Activated naive CD8-positive, alpha-beta T cell treated with anti-CD3 and anti-CD28 coated beads for 36 hours (primary cell): ENCODE measurements around the gene ALKBH3. TPM values are rescaled to one million over a fixed set of nuclear protein-coding genes. Genes with fewer than 3 reads are reported as not detected.

Experiments used
- DNase-seq: peaks from one replicate; pipeline ENCODE4 v3.0.0; 2021
- H3K27ac Mint-ChIP-seq: one replicate; pipeline ENCODE4 v1.8.0; 2022; ENCODE audit warnings: mild to moderate bottlenecking, moderate library complexity, mixed read lengths
- H3K27me3 Mint-ChIP-seq: one replicate; pipeline ENCODE4 v1.8.0; 2022; ENCODE audit warnings: mild to moderate bottlenecking, mixed read lengths
- H3K36me3 Mint-ChIP-seq: one replicate; pipeline ENCODE4 v1.8.0; 2021; ENCODE audit warnings: mild to moderate bottlenecking, mixed read lengths
- H3K4me1 Mint-ChIP-seq: one replicate; pipeline ENCODE4 v1.8.0; 2021; ENCODE audit warnings: mixed read lengths
- H3K4me3 Mint-ChIP-seq: one replicate; pipeline ENCODE4 v1.8.0; 2022; ENCODE audit warnings: mild to moderate bottlenecking, moderate library complexity, mixed read lengths
- H3K9me3 Mint-ChIP-seq: one replicate; pipeline ENCODE4 v1.8.0; 2022; ENCODE audit warnings: mixed read lengths
- total RNA-seq, 2 experiments: library from RNA; stranded (reverse); gene quantifications; one replicate each; pipeline ENCODE4 v1.2.3, GENCODE V29; 2021

The ALKBH3 gene
- total RNA-seq, 2 experiments from 2014 or later, result 50.8 to 53.3 TPM

GRCh38 chr11:43868852-43869567, 11.6 kb upstream of the ALKBH3 start:
- H3K4me1 Mint-ChIP-seq, result peaks cover 21% of the 10 kb centered on the region
- H3K9me3 Mint-ChIP-seq, result peaks cover 2% of the 10 kb centered on the region
- peaks cover 2% of the 10 kb centered on the region for H3K36me3 Mint-ChIP-seq
- peak; percentile 47 for DNase-seq
- peaks cover 38% of the 10 kb centered on the region for H3K27me3 Mint-ChIP-seq
- peak overlapping the region; percentile 74 for H3K27ac Mint-ChIP-seq
- no peak overlapping the region for H3K4me3 Mint-ChIP-seq

DNA sequence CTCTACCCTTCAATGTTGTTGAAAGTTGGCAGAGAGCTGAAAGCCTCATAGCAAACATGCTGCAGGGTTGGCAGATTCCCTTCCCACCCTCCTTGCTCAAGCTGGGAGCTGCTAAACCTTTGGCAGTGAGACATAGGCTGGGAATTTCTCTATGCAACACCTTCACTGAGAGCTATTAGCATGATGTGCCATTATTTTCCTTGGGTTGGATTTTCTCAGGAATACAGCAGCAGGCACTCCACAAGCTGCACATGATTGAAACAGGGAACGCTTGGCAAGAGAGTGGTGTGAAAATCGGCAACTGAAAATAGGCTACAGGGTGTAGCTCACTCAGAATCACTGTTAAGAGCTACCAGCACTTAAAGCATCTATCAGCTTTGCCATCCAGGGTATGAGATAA, 9.6 kb upstream of the ALKBH3 start:
- H3K4me1 Mint-ChIP-seq, result peaks cover 21% of the 10 kb centered on the region
- H3K27me3 Mint-ChIP-seq, result peaks cover 46% of the 10 kb centered on the region
- no peak for DNase-seq
- no peak overlapping the region for H3K27ac Mint-ChIP-seq
- no peak overlapping the region for H3K4me3 Mint-ChIP-seq
- peaks cover 2% of the 10 kb centered on the region for H3K9me3 Mint-ChIP-seq
- H3K36me3 Mint-ChIP-seq, result peaks cover 2% of the 10 kb centered on the region

GRCh38 chr11:43872995-43873394, 7.6 kb upstream of the ALKBH3 start:
- Mint-ChIP-seq H3K9me3 (no peaks in the 10 kb centered on the region), H3K36me3 (no peaks in the 10 kb centered on the region), H3K4me1 (peaks cover 16% of the 10 kb centered on the region), H3K4me3 (no peak overlapping the region), H3K27ac (no peak overlapping the region), H3K27me3 (peaks cover 47% of the 10 kb centered on the region)
- no peak for DNase-seq

- H3K9me3 Mint-ChIP-seq, result no peaks in the 10 kb centered on the region
Observed at GRCh38 chr11:43874078-43874477, 6.6 kb upstream of the ALKBH3 start.

DNA sequence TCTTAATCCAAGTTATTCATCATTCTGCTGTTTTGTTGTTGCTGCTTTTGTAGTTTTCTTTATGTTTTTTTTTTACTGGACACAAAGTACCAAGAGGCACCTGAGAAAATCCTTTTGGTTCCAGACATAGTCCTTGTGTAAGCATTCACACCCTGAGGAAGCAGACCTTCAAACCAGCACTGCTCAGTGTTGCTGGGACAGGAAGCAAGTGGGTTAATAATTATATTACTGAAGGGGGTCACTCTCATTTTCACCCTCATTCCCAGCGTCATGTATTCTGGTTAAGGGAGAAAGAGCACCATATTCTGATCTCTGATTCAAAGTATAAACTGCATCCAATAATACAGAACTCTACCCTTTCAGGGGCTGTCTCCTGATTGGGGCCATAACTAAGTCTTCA, 5.9 kb upstream of the ALKBH3 start:
- no peaks in the 10 kb centered on the region for H3K9me3 Mint-ChIP-seq
- H3K4me1 Mint-ChIP-seq, result peaks cover 2% of the 10 kb centered on the region
- DNase-seq, result no peak
- H3K27me3 Mint-ChIP-seq, result peaks cover 50% of the 10 kb centered on the region
- no peak overlapping the region for H3K4me3 Mint-ChIP-seq
- H3K27ac Mint-ChIP-seq, result no peak overlapping the region
- no peaks in the 10 kb centered on the region for H3K36me3 Mint-ChIP-seq

More at GRCh38 chr11:43874078-43874477, 6.6 kb upstream of the ALKBH3 start:
- peaks cover 9% of the 10 kb centered on the region for H3K4me1 Mint-ChIP-seq
- no peak overlapping the region for H3K4me3 Mint-ChIP-seq
- H3K36me3 Mint-ChIP-seq, result no peaks in the 10 kb centered on the region
- H3K27me3 Mint-ChIP-seq, result peaks cover 50% of the 10 kb centered on the region
- DNase-seq, result no peak
- no peak overlapping the region for H3K27ac Mint-ChIP-seq

DNA sequence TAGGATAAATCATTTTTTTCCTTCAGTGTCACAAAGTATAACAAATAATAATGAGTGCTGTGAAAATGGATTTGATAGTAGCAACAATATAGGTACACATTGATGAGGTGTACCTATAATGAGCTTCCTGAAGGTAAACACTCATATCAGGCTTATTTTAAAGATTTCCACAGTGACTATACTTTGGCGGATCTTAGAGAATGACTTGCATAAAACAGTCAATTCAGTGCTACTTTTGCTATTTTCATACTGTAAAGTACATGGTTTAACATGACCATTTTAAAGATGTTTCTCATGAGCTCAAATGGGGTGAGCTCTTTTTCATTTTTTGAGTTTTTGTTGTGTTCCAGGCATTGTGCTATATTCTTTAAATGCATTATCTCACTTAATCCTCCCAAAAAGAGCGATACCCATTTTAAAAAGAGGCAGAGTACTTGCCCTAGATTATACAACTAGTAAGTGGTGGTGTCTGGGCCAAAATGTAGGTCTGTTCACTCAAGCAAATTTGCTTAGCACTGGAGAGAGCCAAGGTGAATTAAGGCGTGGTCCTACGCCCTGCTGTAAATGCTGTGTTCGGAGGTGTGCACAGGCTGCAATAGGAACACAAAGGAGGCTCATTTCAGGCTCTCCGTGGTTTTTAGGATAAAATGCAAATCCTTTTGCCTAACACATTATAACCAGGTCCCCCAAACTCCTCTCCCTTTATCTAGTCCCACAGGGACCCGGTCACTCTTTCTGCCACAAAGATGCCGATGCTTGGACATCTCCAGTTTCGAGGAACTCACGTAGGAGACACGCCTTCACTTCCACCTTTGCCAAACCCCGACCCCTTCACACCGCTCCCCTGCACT, 617 bp upstream of the ALKBH3 start:
- Mint-ChIP-seq H3K4me1 (peaks cover 15% of the 10 kb centered on the region), H3K9me3 (no peaks in the 10 kb centered on the region), H3K27me3 (peaks cover 15% of the 10 kb centered on the region), H3K27ac (peak overlapping the region; percentile 81), H3K36me3 (peaks cover 2% of the 10 kb centered on the region), H3K4me3 (peak overlapping the region; percentile 89)
- no peak for DNase-seq

GRCh38 chr11:43892851-43893250, 12.2 kb downstream of the ALKBH3 start:
- Mint-ChIP-seq H3K4me1 (peaks cover 2% of the 10 kb centered on the region), H3K27ac (no peak overlapping the region), H3K9me3 (no peaks in the 10 kb centered on the region), H3K27me3 (no peaks in the 10 kb centered on the region), H3K4me3 (no peak overlapping the region), H3K36me3 (peaks cover 21% of the 10 kb centered on the region)
- no peak for DNase-seq

- Mint-ChIP-seq H3K27ac (no peak overlapping the region), H3K27me3 (no peaks in the 10 kb centered on the region), H3K9me3 (no peaks in the 10 kb centered on the region), H3K4me1 (peaks cover 2% of the 10 kb centered on the region), H3K36me3 (peaks cover 34% of the 10 kb centered on the region), H3K4me3 (no peak overlapping the region)
- no peak for DNase-seq
Observed at GRCh38 chr11:43894546-43894945, 13.9 kb downstream of the ALKBH3 start.

DNA sequence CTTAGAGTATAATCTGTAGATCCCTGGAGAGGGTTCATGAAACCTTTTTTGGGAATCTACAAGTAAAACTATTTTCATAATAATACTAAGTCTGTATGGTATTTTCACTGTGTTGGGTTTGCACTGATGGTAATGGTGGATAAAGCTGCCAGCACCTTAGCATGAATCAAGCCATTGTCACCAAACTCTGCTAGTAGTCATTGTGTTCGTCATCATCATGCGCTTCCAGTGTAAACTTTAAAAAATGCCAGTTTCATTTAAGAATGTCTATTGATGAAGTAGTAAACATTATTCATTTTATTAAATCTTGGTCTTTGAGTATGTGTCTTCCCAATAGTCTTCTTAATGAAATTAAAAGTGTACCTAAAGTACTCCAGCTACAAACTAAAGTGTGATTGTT, 15.0 kb downstream of the ALKBH3 start:
- H3K27ac Mint-ChIP-seq, result no peak overlapping the region
- H3K36me3 Mint-ChIP-seq, result peaks cover 29% of the 10 kb centered on the region
- no peak overlapping the region for H3K4me3 Mint-ChIP-seq
- no peaks in the 10 kb centered on the region for H3K27me3 Mint-ChIP-seq
- no peaks in the 10 kb centered on the region for H3K9me3 Mint-ChIP-seq
- H3K4me1 Mint-ChIP-seq, result peaks cover 2% of the 10 kb centered on the region
- no peak for DNase-seq

GRCh38 chr11:43898574-43898973, 17.9 kb downstream of the ALKBH3 start:
- Mint-ChIP-seq H3K27me3 (no peaks in the 10 kb centered on the region), H3K9me3 (no peaks in the 10 kb centered on the region), H3K27ac (no peak overlapping the region), H3K4me3 (no peak overlapping the region), H3K36me3 (peaks cover 27% of the 10 kb centered on the region), H3K4me1 (peaks cover 4% of the 10 kb centered on the region)
- no peak for DNase-seq

DNA sequence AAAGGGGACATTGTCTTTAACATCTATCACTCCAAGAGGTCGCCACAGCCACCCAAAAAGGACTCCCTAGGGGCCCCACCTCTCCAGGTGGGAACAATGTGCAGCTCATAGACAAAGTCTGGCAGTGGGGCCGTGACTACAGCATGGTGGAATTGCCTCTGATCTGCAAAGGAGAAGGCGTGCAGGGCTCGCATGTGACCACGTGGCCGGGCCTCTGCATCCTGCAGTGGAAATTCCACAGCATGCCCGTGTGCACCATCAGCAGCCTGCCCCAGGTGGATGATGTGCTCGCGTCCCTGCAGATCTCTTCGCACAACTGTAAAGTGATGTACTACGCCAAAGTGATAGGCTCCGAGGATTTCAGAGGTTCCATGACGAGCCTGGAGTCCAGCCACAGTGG, 18.5 kb downstream of the ALKBH3 start:
- H3K4me3 Mint-ChIP-seq, result no peak overlapping the region
- no peaks in the 10 kb centered on the region for H3K27me3 Mint-ChIP-seq
- H3K27ac Mint-ChIP-seq, result no peak overlapping the region
- H3K36me3 Mint-ChIP-seq, result peaks cover 30% of the 10 kb centered on the region
- H3K4me1 Mint-ChIP-seq, result peaks cover 5% of the 10 kb centered on the region
- DNase-seq, result no peak
- H3K9me3 Mint-ChIP-seq, result no peaks in the 10 kb centered on the region

DNA sequence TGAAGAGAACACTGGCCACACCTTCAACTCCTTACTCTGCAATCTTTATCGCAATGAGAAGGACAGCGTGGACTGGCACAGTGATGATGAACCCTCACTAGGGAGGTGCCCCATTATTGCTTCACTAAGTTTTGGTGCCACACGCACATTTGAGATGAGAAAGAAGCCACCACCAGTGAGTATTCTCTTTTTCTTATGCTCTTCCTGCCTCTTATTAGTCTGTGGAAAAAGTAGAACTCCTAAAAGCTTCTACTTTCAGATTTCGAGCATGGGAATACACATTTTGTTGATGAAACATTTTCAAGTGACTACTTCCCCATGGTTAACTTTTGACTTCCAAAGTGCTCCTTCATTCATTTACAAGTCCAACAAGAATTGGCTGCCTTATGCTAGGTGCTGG, 20.9 kb downstream of the ALKBH3 start:
- Mint-ChIP-seq H3K27ac (no peak overlapping the region), H3K4me3 (no peak overlapping the region), H3K4me1 (peaks cover 15% of the 10 kb centered on the region), H3K9me3 (no peaks in the 10 kb centered on the region), H3K36me3 (peaks cover 34% of the 10 kb centered on the region), H3K27me3 (no peaks in the 10 kb centered on the region)
- DNase-seq, result no peak

DNA sequence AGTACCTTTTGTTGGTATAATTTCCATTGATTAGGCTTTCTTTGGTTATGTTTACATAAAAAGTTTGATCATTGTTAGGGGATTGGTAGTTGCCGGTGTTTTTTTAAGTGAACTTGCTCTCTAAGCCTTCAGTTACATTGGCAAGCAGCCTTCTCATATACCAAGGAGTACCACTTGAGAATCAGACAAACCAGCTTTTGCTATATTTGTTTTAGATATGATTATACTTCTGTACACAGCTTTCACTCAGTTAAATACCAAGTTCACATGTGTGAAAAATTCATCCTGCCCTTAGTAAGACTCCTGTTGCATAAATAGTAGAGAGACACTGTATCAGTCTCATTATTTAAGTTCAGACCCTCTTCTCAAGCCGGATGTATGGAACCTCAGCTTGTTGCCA, 22.4 kb downstream of the ALKBH3 start:
- peaks cover 27% of the 10 kb centered on the region for H3K4me1 Mint-ChIP-seq
- H3K36me3 Mint-ChIP-seq, result peaks cover 34% of the 10 kb centered on the region
- no peak overlapping the region for H3K4me3 Mint-ChIP-seq
- H3K9me3 Mint-ChIP-seq, result no peaks in the 10 kb centered on the region
- DNase-seq, result no peak
- no peak overlapping the region for H3K27ac Mint-ChIP-seq
- H3K27me3 Mint-ChIP-seq, result no peaks in the 10 kb centered on the region

DNA sequence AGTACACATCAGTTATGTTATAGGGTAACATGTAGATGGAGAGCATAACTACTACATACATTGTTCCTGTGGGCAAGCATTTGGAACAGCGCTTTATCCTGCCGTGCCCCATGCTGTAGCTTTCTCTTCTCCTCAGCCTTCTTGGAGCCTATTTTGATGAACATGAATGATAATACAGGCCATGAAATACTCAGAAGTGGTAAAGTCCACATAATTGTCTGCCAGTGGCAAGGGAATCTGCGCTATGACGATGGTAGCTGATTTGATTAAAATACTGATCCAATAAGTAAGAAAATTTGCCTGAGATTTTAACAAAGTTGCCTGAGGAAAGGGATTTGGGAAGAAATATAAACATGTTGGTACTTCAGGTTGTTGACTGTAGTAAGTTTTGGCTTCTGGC, 23.3 kb downstream of the ALKBH3 start:
- no peaks in the 10 kb centered on the region for H3K9me3 Mint-ChIP-seq
- no peak overlapping the region for H3K27ac Mint-ChIP-seq
- H3K4me3 Mint-ChIP-seq, result no peak overlapping the region
- DNase-seq, result no peak
- peaks cover 27% of the 10 kb centered on the region for H3K4me1 Mint-ChIP-seq
- peaks cover 25% of the 10 kb centered on the region for H3K36me3 Mint-ChIP-seq
- no peaks in the 10 kb centered on the region for H3K27me3 Mint-ChIP-seq

- no peaks in the 10 kb centered on the region for H3K9me3 Mint-ChIP-seq
- no peaks in the 10 kb centered on the region for H3K27me3 Mint-ChIP-seq
- H3K27ac Mint-ChIP-seq, result no peak overlapping the region
- DNase-seq, result no peak
- H3K36me3 Mint-ChIP-seq, result peaks cover 25% of the 10 kb centered on the region
- peaks cover 27% of the 10 kb centered on the region for H3K4me1 Mint-ChIP-seq
- no peak overlapping the region for H3K4me3 Mint-ChIP-seq
Observed at GRCh38 chr11:43904742-43905535, 24.3 kb downstream of the ALKBH3 start.
